ENCODE data around the gene PCDHB8. TPM values are rescaled to one million over a fixed set of nuclear protein-coding genes. Genes with fewer than 3 reads are reported as not detected.
A peak's percentile ranks its signal among the peaks of the same experiment; 100 is the strongest.
"Not testable (repeated sequence)": the region's sequence is repeated elsewhere in the genome, so short reads cannot be mapped to it uniquely, and the experiment has no call there.

PCDHB8 gene
- polyA plus RNA-seq, 3 donors: not detected

GRCh38 chr5:141135718-141136266 lies 41.8 kb upstream of the PCDHB8 start:
- Histone ChIP-seq H3K4me3 (replicated peaks in 1 of 3; ENCODE audit: low read depth in 2 of 3, low read length in 3 of 3) (no peak overlapping the region), H3K27ac (ENCODE audit: low read depth in 1 of 2, low read length in 2 of 2) (no peak overlapping the region), H3K4me1 (ENCODE audit: control insufficient read depth in 1 of 2, insufficient read depth in 2 of 2, low read length in 2 of 2) (no peaks in the 10 kb centered on the region), H2AFZ (ENCODE audit: insufficient read depth, low read depth, low read length, poor library complexity, severe bottlenecking) (no peak overlapping the region), H3K9me3 (replicated peaks in 1 of 2; ENCODE audit: control insufficient read depth in 1 of 2, insufficient read depth in 1 of 2, low read length in 2 of 2) (peaks cover 26 to 28% of the 10 kb centered on the region in 2 donors), H4K20me1 (ENCODE audit: insufficient read depth, low read length) (no peaks in the 10 kb centered on the region), H3K36me3 (replicated peaks in 1 of 2; ENCODE audit: control insufficient read depth in 1 of 2, insufficient read depth in 2 of 2, low read length in 2 of 2) (no peaks in the 10 kb centered on the region), H3K4me2 (replicated peaks; ENCODE audit: extremely low read depth, low read length, poor library complexity, severe bottlenecking) (no peak overlapping the region), H3K27me3 (ENCODE audit: control insufficient read depth in 2 of 2, insufficient read depth in 2 of 2, low read length in 2 of 2) (peaks cover 0 to 6% of the 10 kb centered on the region in 2 donors), H3K79me2 (ENCODE audit: insufficient read depth, low read length) (no peaks in the 10 kb centered on the region), H3K9ac (ENCODE audit: insufficient read depth, low read length, poor library complexity, severe bottlenecking) (no peak overlapping the region)
- no peak for DNase-seq
- Mint-ChIP-seq H3K4me1 (no peaks in the 10 kb centered on the region), H3K27ac (no peak overlapping the region), H3K27me3 (ENCODE audit: low read depth in 3 of 3) (peaks cover 1 to 19% (median 3%) of the 10 kb centered on the region in 3 donors), H3K4me3 (no peak overlapping the region), H3K9me3 (peaks cover 27 to 44% (median 36%) of the 10 kb centered on the region in 7 donors), H3K36me3 (no peaks in the 10 kb centered on the region)
- 43% methylated on average over 10 of the region's 19 CpGs for WGBS (ENCODE audit: insufficient coverage)
- intact Hi-C loops (cut with micrococcal nuclease): no loop called here
- TF ChIP-seq CTCF (IDR thresholded peaks at IDR 0.05): no peak

- H4K20me1 ChIP-seq (ENCODE audit: insufficient read depth, low read length); H3K36me3 ChIP-seq (replicated peaks in 1 of 2; ENCODE audit: control insufficient read depth in 1 of 2, insufficient read depth in 2 of 2, low read length in 2 of 2); H3K4me1 Mint-ChIP-seq; H3K4me3 ChIP-seq (replicated peaks in 1 of 3; ENCODE audit: low read depth in 2 of 3, low read length in 3 of 3); H2AFZ ChIP-seq (ENCODE audit: insufficient read depth, low read depth, low read length, poor library complexity, severe bottlenecking); H3K4me3 Mint-ChIP-seq; H3K4me2 ChIP-seq (replicated peaks; ENCODE audit: extremely low read depth, low read length, poor library complexity, severe bottlenecking); DNase-seq; H3K79me2 ChIP-seq (ENCODE audit: insufficient read depth, low read length); H3K36me3 Mint-ChIP-seq; intact Hi-C loops (cut with micrococcal nuclease); H3K27ac ChIP-seq (ENCODE audit: low read depth in 1 of 2, low read length in 2 of 2); H3K27me3 ChIP-seq (ENCODE audit: control insufficient read depth in 2 of 2, insufficient read depth in 2 of 2, low read length in 2 of 2); H3K4me1 ChIP-seq (ENCODE audit: control insufficient read depth in 1 of 2, insufficient read depth in 2 of 2, low read length in 2 of 2); H3K9ac ChIP-seq (ENCODE audit: insufficient read depth, low read length, poor library complexity, severe bottlenecking): not testable (repeated sequence)
- Mint-ChIP-seq H3K27ac (peak overlapping the region in 1 of 7 donors; percentile 41), H3K9me3 (peaks cover 23 to 45% (median 36%) of the 10 kb centered on the region in 7 donors), H3K27me3 (ENCODE audit: low read depth in 3 of 3) (peaks cover 1 to 19% (median 3%) of the 10 kb centered on the region in 3 donors)
- H3K9me3 ChIP-seq (replicated peaks in 1 of 2; ENCODE audit: control insufficient read depth in 1 of 2, insufficient read depth in 1 of 2, low read length in 2 of 2): peaks cover 28% of the 10 kb centered on the region in 2 donors
- WGBS (ENCODE audit: insufficient coverage): 47% methylated on average over 27 of the region's 34 CpGs
Measured at GRCh38 chr5:141137346-141137745, 40.2 kb upstream of the PCDHB8 start.
